Body of pancreas (tissue), 4 donors: ENCODE data around the gene ATXN7L1. TPM values are rescaled to one million over a fixed set of nuclear protein-coding genes. Genes with fewer than 3 reads are reported as not detected.
"Not testable (repeated sequence)": the region's sequence is repeated elsewhere in the genome, so short reads cannot be mapped to it uniquely, and the experiment has no call there.

Experiments
- ATAC-seq: fragments of 150-250 bp; one replicate; pipeline ENCODE4 v1.9.1; 2016
- DNase-seq, 4 donors: peaks; one replicate each; pipeline ENCODE4 v3.0.0-alpha.2; 2019
- H3K27ac ChIP-seq, 4 donors: fragments of 200-600 bp; sonication (generic); 1 replicate in 3 of 4; 2 replicates in 1 of 4; pipeline versions ENCODE4 v1.5.1 to v1.6.1; 2016 to 2019; ENCODE audit warnings: mild to moderate bottlenecking in 1 of 4, mixed read lengths in 1 of 4, moderate library complexity in 1 of 4
- H3K27me3 ChIP-seq, 2 donors: fragments of 200-600 bp; sonication (generic); one replicate each; pipeline ENCODE4 v1.6.0; 2016; ENCODE audit warnings: mild to moderate bottlenecking in 1 of 2
- H3K36me3 ChIP-seq, 2 donors: fragments of 200-600 bp; sonication (generic); replicated peaks in 1 of 2; 2 replicates each; pipeline ENCODE4 v1.5.1; 2016; ENCODE audit warnings: low read depth in 2 of 2; ENCODE audit not compliant: insufficient read depth in 1 of 2
- H3K4me1 ChIP-seq: fragments of 200-600 bp; sonication (generic); one replicate; pipeline ENCODE4 v1.6.0; 2016
- H3K4me3 ChIP-seq, 2 donors: fragments of 200-600 bp; sonication (generic); 1 replicate in 1 of 2; 2 replicates in 1 of 2; pipeline ENCODE4 v1.5.1; 2016 to 2019
- H3K9me3 ChIP-seq, 3 donors: fragments of 200-600 bp; sonication (generic); 1 replicate in 2 of 3; 2 replicates in 1 of 3; pipeline ENCODE4 v1.5.1; 2016
- CTCF ChIP-seq, 7 experiments: fragments of 450-650 bp in 4 of 7; fragments of 200-600 bp in 3 of 7; sonication (generic) in 3 of 7; IDR thresholded peaks; one replicate each; pipeline ENCODE4 v1.5.1; 2016 to 2019; ENCODE audit warnings: antibody characterized with exemption in 7 of 7
- POLR2A ChIP-seq, 3 donors: fragments of 450-650 bp; IDR thresholded peaks; one replicate each; pipeline ENCODE4 v1.6.1; 2016; ENCODE audit warnings: antibody characterized with exemption in 3 of 3, mild to moderate bottlenecking in 2 of 3
- whole genome bisulfite sequencing, 2 donors: methylation state at CpG; one replicate each; pipeline ENCODE4 v1.1.5; 2017; 5-methylcytosine and 5-hydroxymethylcytosine counted together
- intact Hi-C: fragments of 100-400 bp; cut with DNase I; formaldehyde crosslinking; loops from one replicate; pipeline ENCODE4 v1.15.1; 2023
- total RNA-seq, 2 donors: library from RNA; depleted of rRNA; stranded (reverse); fragments of >200 nt; gene quantifications; one replicate each; pipeline ENCODE4 v1.1.0, GENCODE V29; 2016

Gene ATXN7L1
- total RNA-seq, 2 donors from 2014 or later: 6.6 to 8.0 TPM

DNA sequence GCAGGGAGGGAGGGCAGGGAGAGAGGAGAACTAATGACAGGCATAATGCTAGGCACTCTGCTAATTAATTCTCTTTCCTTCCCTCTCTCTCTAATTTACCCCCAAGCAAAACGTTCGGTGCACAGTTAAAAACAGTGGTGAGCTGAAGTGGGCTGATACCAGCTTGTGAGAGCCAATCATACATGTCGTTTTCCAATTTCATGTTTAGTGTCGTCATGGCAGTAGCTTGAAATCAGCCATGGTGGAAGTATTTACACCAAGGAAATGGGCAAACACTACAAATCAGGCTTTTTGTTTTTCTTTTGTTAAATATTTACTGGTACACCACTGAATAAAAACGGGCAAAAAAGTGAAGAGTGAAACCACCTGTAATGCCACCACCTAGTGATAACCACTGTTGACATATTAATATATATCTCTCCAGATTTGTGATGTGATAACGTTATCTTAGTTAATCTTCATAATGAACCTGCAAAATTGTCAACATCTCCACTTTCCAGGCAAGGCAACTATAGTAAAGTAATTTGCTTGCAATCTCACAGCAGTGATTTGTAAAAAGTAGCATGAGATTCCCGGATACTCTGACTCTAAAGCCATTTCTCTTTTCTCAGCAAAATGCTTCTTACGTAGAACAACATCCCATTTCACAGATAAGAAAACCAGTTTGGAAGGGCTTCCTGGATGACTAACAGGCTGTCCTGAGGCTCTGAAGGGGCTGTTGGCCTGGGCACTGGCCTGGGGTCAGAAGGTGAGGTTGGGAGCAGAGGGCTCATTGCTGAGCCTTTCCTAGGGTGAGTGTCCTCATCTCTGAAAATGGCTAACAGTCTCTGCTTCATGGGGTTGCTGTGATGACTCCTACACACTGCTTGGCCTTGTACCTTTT, 83.7 kb downstream of the ATXN7L1 start:
- ATAC-seq: no peak
- Histone ChIP-seq H3K36me3 (no peaks in the 10 kb centered on the region), H3K9me3 (no peaks in the 10 kb centered on the region), H3K4me1 (peaks cover 14% of the 10 kb centered on the region), H3K27ac (no peak overlapping the region), H3K27me3 (no peaks in the 10 kb centered on the region), H3K4me3 (no peak overlapping the region)
- TF ChIP-seq CTCF (IDR thresholded peaks at IDR 0.05) (no peak), POLR2A (IDR thresholded peaks at IDR 0.05) (no peak)
- intact Hi-C loops: no loop called here
- WGBS, 2 donors: 82 to 86% methylated on average over 8 of the region's 8 CpGs
- DNase-seq: no peak

GRCh38 chr7:105791926-105792325, 84.5 kb downstream of the ATXN7L1 start:
- TF ChIP-seq POLR2A (IDR thresholded peaks at IDR 0.05): no peak
- DNase-seq: no peak
- no peaks in the 10 kb centered on the region for H3K9me3 ChIP-seq
- H3K27me3 ChIP-seq: no peaks in the 10 kb centered on the region
- intact Hi-C loops: no loop called here
- WGBS, 2 donors: 89 to 97% methylated on average over 7 to 8 of the region's 8 CpGs
- no peak for ATAC-seq
- no peak overlapping the region for H3K27ac ChIP-seq
- H3K4me1 ChIP-seq: peaks cover 12% of the 10 kb centered on the region
- no peak overlapping the region for H3K4me3 ChIP-seq
- H3K36me3 ChIP-seq: no peaks in the 10 kb centered on the region

GRCh38 chr7:105790996-105791395, 85.4 kb downstream of the ATXN7L1 start:
- no peak for DNase-seq
- WGBS, 2 donors: 90 to 94% methylated on average over 3 of the region's 3 CpGs
- Histone ChIP-seq H3K4me3 (no peak overlapping the region), H3K27ac (no peak overlapping the region), H3K36me3 (no peaks in the 10 kb centered on the region), H3K4me1 (peaks cover 12% of the 10 kb centered on the region), H3K9me3 (no peaks in the 10 kb centered on the region), H3K27me3 (no peaks in the 10 kb centered on the region)
- intact Hi-C loops: no loop called here
- TF ChIP-seq POLR2A (IDR thresholded peaks at IDR 0.05) (no peak), CTCF (IDR thresholded peaks at IDR 0.05) (no peak)
- ATAC-seq: no peak

DNA sequence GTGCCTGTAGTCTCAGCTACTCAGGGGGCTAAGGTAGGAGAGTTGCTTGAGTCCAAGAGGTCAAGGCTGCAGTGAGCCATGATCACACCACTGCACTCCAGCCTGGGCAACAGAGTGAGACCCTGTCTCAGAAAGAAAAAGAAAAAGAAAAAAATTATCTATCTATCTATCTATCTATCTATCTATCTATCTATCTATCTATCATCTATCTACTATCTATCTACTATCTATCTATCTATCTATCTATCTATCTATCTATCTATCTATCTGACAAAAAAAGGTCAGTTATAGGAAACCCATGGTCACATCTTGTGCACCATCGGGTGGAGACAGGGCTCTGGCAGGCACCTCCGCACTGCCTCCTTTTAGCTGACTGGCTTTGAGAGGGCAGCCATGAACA, 85.9 kb downstream of the ATXN7L1 start:
- DNase-seq, ATAC-seq, intact Hi-C loops, H3K27me3 ChIP-seq, H3K4me3 ChIP-seq, H3K36me3 ChIP-seq, H3K27ac ChIP-seq, H3K9me3 ChIP-seq: not testable (repeated sequence)
- H3K4me1 ChIP-seq: peaks cover 11% of the 10 kb centered on the region
- WGBS, 2 donors: 97 to 98% methylated on average over 2 of the region's 2 CpGs

DNA sequence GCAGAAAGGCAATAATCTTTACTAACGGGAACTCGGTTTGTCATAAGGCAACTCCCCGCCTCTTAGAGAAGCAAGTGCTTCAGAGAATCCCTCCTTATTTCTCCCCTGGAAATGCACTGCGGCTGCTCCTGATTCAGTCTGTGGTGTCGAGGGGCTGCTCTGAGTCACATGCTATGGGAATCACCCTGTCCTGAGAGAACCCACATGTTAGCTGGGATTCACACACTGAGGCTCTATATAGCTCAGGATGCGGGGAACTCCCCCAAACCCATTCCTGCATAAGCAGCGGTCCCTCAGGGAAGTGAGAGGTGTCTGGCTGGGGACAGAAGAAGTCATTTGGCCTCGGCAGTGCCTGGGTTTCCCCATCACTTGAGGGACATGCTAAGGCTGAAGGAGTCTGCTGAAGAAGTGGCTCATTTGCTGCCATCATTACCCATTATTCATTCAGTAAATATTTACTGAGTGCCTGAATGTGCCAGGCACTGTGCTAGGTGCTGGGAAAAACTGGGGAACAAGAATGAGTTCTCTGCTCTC, 87.5 kb downstream of the ATXN7L1 start:
- no peaks in the 10 kb centered on the region for H3K4me1 ChIP-seq
- H3K36me3 ChIP-seq: no peaks in the 10 kb centered on the region
- H3K27me3 ChIP-seq: no peaks in the 10 kb centered on the region
- ATAC-seq (no peak), DNase-seq (no peak)
- 90 to 92% methylated on average over 8 of the region's 8 CpGs for WGBS, 2 donors
- TF ChIP-seq CTCF (IDR thresholded peaks at IDR 0.05) (no peak), POLR2A (IDR thresholded peaks at IDR 0.05) (no peak)
- no peak overlapping the region for H3K27ac ChIP-seq
- intact Hi-C loops: no loop called here
- H3K9me3 ChIP-seq: no peaks in the 10 kb centered on the region
- no peak overlapping the region for H3K4me3 ChIP-seq
